Stimulated activated CD8-positive, alpha-beta memory T cell treated with anti-CD3 and anti-CD28 coated beads, Interleukin-2, amount 100 ng/mL, for 48 hours (primary cell): Measurements from ENCODE around the gene PGLYRP4.

Source experiments
- DNase-seq, 2 donors: peaks; one replicate each; pipeline ENCODE4 v3.0.0-alpha.2; 2020; ENCODE audit warnings: low read depth in 2 of 2

The PGLYRP4 gene

DNA sequence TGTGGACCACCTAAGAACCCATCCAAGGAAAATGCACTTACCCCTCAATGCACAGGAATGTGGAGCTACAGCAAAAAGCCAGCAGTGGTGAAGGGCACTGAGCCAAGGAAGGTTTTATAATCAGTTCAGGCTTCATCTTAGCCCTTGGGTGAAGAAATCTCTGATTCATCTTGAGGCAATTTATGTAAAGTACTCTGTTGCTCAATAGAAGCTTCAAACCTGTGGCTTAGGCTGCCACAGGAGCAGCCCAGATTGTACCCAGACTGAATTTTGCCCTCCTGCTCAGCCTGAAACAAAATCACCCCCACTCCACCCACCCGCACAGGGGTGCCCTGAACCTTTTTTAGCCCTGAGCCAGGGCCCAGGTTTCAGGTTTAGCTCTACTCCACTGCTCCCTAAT, 26.9 kb upstream of the PGLYRP4 start, which contains the start of gene S100A12:
Gene S100A12, minus strand, starts transcription at position 111 of the 400 bp plus-strand sequence. CDS start 1,029 bp downstream, outside the sequence.
- no peak for DNase-seq

DNA sequence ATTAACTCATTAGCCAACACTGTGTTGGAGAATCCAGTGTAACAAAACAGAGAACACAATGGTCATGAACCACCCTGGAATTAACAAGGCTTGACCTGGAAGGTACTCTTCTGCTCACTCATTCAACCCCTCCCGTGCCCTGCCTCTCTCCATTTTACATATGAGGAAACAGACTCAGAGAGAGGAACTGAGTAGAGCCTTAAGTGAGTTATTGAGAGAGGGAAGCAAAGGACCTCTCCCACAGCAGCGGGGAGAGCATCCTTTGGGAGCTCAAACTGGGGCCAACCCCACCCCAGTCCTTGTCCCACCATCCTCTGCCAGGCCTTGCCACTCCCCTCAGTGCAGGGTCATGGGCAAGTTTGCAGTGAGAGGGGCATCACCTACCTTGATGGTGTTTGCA, 25.4 kb upstream of the PGLYRP4 start:
- DNase-seq: no peak

GRCh38 chr1:153372571-153372970, 23.9 kb upstream of the PGLYRP4 start:
- no peak for DNase-seq

DNA sequence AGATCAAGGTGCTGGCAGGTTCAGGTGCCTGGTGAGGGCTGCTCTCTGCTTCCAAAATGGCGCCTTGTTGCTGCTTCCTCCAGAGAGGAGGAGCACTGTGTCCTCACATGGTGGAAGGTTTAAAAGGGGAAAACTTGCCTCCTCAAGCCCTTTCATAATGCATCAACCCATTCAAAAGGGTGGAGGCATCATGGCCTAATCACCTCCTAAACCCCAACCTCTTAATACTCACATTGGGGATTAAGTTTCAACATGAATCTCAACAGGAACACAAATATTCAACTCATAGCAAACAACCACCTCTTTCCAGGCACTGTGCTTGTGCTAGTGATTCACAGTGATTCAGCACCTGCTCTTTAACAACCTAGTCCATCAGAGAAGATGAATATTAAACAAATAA, 22.6 kb upstream of the PGLYRP4 start:
- no peak for DNase-seq

GRCh38 chr1:153370146-153370545, 21.5 kb upstream of the PGLYRP4 start:
- no peak for DNase-seq

DNA sequence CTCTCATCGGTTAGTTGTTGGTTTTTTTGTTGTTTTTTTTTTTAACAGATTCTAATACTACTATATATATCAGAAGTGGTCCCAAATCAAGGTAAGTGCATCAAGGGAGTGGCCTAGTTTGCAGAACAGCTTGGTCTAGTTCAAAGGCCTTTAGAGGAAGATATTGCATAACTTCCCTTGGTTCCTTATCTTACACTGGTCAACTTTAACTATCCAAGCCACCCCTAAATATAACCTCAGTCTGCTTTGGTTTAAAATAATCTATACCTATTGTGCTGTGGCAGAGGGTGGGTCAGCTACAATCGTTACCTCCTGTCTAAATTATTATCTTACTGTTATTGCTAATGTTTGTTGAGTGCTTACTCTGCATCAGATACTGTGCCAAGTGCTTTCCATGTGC, 19.9 kb upstream of the PGLYRP4 start:
- no peak for DNase-seq

DNA sequence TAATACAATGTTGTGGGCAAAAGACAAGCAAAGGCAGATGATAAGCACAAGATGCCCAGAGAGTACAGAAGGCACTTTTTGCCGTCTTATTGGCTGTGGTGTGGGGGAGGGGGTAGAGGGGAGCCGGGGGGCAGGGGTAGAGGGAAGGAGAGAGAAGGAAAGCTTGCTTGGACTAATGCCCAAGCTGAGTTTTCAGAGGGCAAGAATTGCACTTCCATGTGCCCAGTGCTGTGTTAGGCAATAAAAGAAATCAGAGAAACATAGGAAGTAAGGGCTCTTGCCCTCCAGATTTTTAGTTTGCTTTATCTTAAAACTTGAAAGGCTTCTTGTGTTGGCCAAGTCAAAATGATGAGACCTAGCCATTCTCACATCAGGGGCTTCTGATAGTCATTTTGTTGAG, 18.4 kb upstream of the PGLYRP4 start:
- DNase-seq: no peak

- no peak for DNase-seq
Measured at GRCh38 chr1:153366261-153366660, 17.6 kb upstream of the PGLYRP4 start.

DNA sequence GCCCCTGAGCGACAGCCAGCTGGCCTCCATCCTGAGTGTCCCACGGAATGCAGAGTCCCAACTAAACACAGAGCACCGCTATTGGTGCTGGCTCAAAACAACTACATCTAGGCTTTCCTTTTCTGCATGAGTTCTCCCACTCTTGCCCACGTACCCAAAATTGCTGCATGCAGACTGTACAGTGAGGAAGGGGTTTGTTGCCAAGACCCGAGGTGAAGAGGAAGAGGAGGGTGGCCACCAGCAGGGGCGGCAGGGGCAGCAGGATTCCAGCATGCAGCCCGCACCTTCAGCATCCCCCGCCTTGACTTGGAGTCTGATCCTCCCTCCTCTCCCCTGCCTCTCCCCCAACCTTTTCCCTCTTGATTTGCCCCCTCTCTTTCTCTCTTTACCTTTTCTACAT, 17.1 kb upstream of the PGLYRP4 start:
- no peak for DNase-seq

DNA sequence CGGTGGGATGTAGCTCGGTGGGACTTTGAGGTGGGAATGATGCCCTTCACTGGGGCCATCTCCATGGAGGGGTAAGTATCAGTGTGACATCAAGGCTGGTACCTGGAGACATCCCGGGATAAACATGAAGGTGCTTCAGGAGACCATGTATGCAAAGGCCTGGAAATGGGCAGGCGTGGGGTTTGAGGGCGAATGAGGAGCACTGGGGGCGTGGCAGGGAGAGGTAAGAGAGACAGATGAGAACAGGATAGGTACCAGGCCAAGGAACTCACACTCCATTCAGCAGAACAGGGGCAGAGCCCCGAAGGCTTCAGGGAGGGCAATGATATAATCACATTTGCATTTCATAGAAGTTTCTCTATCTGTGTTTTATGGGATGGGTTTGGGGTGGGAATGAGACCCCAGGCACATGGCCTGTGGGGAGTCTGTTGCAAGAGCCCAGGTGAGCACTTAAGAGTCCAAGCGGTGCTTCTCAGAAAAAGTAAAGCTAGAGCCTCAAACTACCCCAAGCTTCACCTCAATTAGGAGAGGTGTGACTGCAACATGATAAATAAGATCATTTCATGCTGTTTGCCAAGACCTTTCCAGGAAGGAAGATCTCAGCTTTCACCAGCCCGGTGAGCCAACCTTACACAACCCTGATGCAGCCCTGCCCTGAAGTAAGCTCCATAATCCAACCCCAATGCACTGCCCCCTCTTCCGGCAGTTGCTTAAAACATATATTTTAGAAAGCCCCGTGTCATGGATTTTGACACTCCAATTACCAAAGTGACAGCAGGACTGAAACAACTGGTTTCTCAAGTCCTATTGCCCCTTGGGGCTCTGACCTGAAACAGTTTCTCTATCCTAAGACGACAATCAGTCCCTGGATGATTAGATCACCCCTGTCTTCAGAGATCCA, 16.4 kb upstream of the PGLYRP4 start:
- no peak for DNase-seq

DNA sequence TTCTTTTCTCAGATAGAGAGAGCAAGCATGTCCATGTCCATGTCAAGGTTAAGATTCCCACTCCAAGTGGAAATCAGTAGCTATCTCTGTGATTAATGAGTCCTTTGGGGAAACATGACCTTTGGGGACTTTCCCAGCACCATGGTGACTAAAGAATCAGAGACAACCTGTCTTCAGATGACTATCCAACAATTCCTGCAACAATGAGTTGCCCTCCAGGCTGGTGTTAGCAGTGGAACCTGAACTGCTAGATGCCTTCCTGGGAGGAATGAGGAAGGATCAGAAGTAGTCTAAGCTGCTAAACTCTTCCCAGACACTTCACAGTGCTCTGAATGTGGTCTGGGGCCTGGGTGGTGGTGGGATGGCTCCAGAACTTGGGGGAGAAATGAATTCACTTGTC, 15.5 kb upstream of the PGLYRP4 start:
- no peak for DNase-seq

- DNase-seq: no peak
Measured at GRCh38 chr1:153363641-153364040, 15.0 kb upstream of the PGLYRP4 start.

- no peak for DNase-seq
Measured at GRCh38 chr1:153362187-153362775, 13.6 kb upstream of the PGLYRP4 start.

DNA sequence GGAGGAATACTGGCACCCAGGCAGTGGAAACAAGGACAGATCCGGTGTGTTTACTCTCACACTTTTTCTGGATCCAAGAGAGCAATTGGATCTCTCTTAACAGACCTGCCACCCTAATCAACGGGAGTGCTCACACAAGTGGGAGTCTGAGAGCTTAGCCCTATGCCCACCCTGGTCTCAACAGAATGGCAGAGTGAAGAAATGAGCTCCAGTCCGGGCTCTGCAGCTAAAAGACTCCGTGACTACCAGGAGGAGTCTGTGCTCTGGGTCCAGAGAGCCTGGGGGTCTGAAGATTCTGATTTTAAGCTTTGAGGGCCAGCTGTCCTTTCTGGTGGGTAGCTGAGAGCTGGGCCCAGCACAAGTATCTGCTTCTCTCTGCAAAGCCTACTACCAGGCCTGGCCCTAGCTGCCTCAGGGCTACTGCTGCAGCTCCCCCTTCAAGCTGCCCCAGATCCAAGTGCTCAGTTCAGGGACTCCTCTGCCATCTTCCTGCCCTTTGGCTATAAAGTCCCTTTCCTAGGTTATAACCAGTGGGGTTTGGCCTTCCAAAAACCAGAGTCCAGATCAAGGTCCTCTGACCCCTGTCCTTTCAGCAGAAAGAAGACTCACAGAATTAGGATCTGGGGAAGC, 13.0 kb upstream of the PGLYRP4 start:
- DNase-seq: no peak

DNA sequence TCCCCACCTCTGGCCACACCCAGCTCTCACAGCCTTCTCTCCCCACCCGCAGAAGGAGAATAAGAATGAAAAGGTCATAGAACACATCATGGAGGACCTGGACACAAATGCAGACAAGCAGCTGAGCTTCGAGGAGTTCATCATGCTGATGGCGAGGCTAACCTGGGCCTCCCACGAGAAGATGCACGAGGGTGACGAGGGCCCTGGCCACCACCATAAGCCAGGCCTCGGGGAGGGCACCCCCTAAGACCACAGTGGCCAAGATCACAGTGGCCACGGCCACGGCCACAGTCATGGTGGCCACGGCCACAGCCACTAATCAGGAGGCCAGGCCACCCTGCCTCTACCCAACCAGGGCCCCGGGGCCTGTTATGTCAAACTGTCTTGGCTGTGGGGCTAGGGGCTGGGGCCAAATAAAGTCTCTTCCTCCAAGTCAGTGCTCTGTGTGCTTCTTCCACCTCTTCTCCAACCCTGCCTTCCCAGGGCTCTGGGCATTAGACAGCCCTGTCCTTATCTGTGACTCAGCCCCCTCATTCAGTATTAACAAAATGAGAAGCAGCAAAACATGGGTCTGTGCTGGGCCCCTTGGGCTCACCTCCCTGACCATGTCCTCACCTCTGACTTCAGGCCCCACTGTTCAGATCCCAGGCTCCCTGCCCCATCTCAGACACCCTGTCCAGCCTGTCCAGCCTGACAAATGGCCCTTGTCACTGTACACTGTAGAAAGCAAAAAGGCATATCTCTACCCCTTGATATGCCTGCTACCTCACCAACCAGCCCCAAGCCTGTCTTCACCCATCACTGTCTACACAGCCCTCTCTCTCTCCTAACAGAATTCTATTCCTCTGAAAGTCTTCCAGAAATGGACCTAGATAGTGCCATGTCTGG, 12.2 kb upstream of the PGLYRP4 start:
- DNase-seq: no peak

DNA sequence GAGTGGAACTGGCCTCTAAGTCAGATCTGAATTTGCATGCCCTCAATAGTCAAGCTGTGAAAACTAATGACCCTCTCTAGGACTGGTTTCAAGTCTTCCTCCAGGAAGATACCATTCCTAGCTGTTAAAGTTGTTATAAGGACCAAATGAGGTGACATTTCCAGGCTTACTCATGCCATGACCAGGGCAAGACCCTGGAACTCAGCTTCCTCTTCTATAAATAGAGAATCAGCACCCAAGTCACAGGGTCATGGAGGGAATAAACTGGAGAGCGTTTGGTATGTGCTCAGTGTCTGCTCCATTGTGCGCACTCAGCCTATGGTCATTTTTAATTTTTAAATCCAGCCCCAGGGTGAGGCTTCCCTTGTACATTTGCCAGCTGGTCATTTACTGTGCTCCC, 11.5 kb upstream of the PGLYRP4 start:
- no peak for DNase-seq

DNA sequence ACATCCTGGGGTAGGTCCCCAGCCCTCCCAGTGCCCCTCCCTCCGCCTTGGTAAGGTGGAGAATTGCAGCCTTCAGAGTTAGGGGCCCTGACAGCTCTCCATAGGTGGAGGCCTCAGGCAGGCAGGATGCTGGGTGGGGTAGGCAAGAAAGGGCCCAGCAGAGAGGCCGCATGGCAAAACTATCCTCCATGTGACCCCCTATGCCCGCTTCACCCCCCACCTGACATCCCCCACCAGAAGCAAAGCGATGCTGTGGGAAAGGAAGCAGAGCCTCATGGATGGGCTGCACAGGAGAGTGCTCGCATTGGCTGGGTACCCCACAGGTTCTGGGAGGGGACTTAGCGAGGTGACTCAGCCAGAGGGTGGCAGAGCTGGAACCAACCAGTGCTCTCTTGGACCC, 10.6 kb upstream of the PGLYRP4 start:
- no peak for DNase-seq

GRCh38 chr1:153358691-153358975, 10.0 kb upstream of the PGLYRP4 start:
- no peak for DNase-seq

- no peak for DNase-seq
Measured at GRCh38 chr1:153357853-153358690, 9.4 kb upstream of the PGLYRP4 start, which contains the start of gene S100A9. Gene S100A9, plus strand, starts transcription at chr1:153357854. Its CDS starts 430 bp downstream, at chr1:153358284.

DNA sequence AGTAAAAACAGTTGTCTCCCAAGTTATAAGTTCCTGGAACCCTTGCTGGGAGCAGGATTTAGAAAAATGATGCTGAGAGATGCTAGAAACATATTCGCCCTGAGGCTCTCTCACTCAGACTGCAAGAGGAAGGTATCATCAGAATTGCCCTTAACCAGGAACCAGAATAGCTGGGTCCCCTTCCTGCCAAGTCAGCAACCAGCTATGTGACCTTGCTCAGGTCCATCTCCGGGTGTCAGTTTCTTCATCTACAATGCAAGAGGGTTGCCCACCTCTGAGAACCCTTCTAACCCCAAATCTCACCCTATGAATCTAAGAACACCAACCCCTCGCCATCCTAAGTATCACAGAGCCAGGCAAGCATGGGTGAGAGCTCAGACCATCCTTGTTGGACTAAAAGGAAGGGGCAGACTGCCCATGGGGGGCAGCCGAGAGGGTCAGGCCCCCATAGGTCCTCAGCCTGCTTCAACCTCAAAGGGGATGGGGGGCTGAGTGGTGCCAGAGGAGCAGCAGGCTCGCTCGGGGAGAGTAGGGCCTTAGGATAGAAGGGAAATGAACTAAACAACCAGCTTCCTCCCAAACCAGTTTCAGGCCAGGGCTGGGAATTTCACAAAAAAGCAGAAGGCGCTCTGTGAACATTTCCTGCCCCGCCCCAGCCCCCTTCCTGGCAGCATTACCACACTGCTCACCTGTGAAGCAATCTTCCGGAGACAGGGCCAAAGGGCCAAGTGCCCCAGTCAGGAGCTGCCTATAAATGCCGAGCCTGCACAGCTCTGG, 8.6 kb upstream of the PGLYRP4 start:
- DNase-seq: no peak
